H9 (cell line): Measurements from ENCODE around the gene TNC. TPM values are rescaled to one million over a fixed set of nuclear protein-coding genes. Genes with fewer than 3 reads are reported as not detected.

Source experiments
- DNase-seq: peaks from one replicate; pipeline ENCODE4 v3.0.0-alpha.2; 2017
- H2AFZ ChIP-seq: one replicate; pipeline ENCODE4 v1.6.1; 2013; ENCODE audit warnings: mild to moderate bottlenecking, low read length, control low read depth, moderate library complexity
- H2AK5ac ChIP-seq: 2 replicates; pipeline ENCODE4 v1.6.1; 2013; ENCODE audit warnings: low read length, control low read depth, mixed read lengths; ENCODE audit not compliant: insufficient read length
- H2BK120ac ChIP-seq: one replicate; pipeline ENCODE4 v1.6.1; 2013; ENCODE audit warnings: low read depth, mild to moderate bottlenecking, low read length, control low read depth, inconsistent platforms; ENCODE audit not compliant: poor library complexity, severe bottlenecking
- H2BK12ac ChIP-seq: 2 replicates; pipeline ENCODE4 v1.6.1; 2013; ENCODE audit warnings: low read length, control low read depth, mixed read lengths, low read depth; ENCODE audit not compliant: insufficient read length
- H2BK15ac ChIP-seq: 2 replicates; pipeline ENCODE4 v1.6.1; 2013; ENCODE audit warnings: low read depth, low read length, control low read depth
- H2BK20ac ChIP-seq: one replicate; pipeline ENCODE4 v1.6.1; 2013; ENCODE audit warnings: low read depth, mild to moderate bottlenecking, low read length, control low read depth, inconsistent platforms; ENCODE audit not compliant: poor library complexity, severe bottlenecking
- H2BK5ac ChIP-seq: 2 replicates; pipeline ENCODE4 v1.6.1; 2013; ENCODE audit warnings: low read length, control low read depth, mixed read lengths; ENCODE audit not compliant: insufficient read length
- H3K14ac ChIP-seq: 2 replicates; pipeline ENCODE4 v1.6.1; 2013; ENCODE audit warnings: low read length, control low read depth; ENCODE audit not compliant: insufficient read depth
- H3K18ac ChIP-seq: 2 replicates; pipeline ENCODE4 v1.6.1; 2013; ENCODE audit warnings: low read depth, mild to moderate bottlenecking, mixed read lengths, low read length, control low read depth; ENCODE audit not compliant: insufficient read length
- H3K23ac ChIP-seq: 2 replicates; pipeline ENCODE4 v1.6.1; 2013; ENCODE audit warnings: low read length, control low read depth, mixed read lengths, low read depth; ENCODE audit not compliant: insufficient read length
- H3K23me2 ChIP-seq: 2 replicates; pipeline ENCODE4 v1.6.1; 2013; ENCODE audit warnings: low read depth, mild to moderate bottlenecking, mixed read lengths, low read length, control low read depth; ENCODE audit not compliant: insufficient read length, poor library complexity, severe bottlenecking
- H3K27ac ChIP-seq: 2 replicates; pipeline ENCODE4 v1.5.1; 2013; ENCODE audit warnings: low read length, control low read depth, mixed read lengths, low read depth; ENCODE audit not compliant: insufficient read length
- H3K27me3 ChIP-seq: 2 replicates; pipeline ENCODE4 v1.6.1; 2013; ENCODE audit warnings: low read length, control low read depth, inconsistent platforms; ENCODE audit not compliant: insufficient read depth
- H3K4ac ChIP-seq: 2 replicates; pipeline ENCODE4 v1.6.1; 2013; ENCODE audit warnings: low read depth, mild to moderate bottlenecking, control low read depth, inconsistent platforms, low read length, moderate library complexity
- H3K4me1 ChIP-seq: 2 replicates; pipeline ENCODE4 v1.6.1; 2013; ENCODE audit warnings: low read length, control low read depth, inconsistent platforms; ENCODE audit not compliant: insufficient read depth
- H3K4me2 ChIP-seq: 2 replicates; pipeline ENCODE4 v1.6.1; 2013; ENCODE audit warnings: low read length, control low read depth, mixed read lengths; ENCODE audit not compliant: insufficient read length, insufficient read depth
- H3K56ac ChIP-seq: 2 replicates; pipeline ENCODE4 v1.6.1; 2013; ENCODE audit warnings: low read depth, mild to moderate bottlenecking, mixed read lengths, low read length, control low read depth; ENCODE audit not compliant: insufficient read length
- H3K79me1 ChIP-seq: 2 replicates; pipeline ENCODE4 v1.6.1; 2013; ENCODE audit warnings: low read depth, mild to moderate bottlenecking, moderate library complexity, low read length, control low read depth, inconsistent platforms; ENCODE audit not compliant: insufficient read depth, poor library complexity, severe bottlenecking
- H3K79me2 ChIP-seq: 2 replicates; pipeline ENCODE4 v1.6.1; 2013; ENCODE audit warnings: low read length, control low read depth, inconsistent platforms; ENCODE audit not compliant: insufficient read depth
- H3K9ac ChIP-seq: 2 replicates; pipeline ENCODE4 v1.6.1; 2013; ENCODE audit warnings: low read length, control low read depth, mixed read lengths; ENCODE audit not compliant: insufficient read length; ENCODE audit errors: extremely low read depth
- H3K9me3 ChIP-seq: one replicate; pipeline ENCODE4 v1.6.1; 2013; ENCODE audit warnings: low read depth, low read length, inconsistent platforms; ENCODE audit not compliant: control insufficient read depth
- H3T11ph ChIP-seq: one replicate; pipeline ENCODE4 v1.6.1; 2013; ENCODE audit warnings: mild to moderate bottlenecking, low read length, control low read depth, inconsistent platforms
- H4K20me1 ChIP-seq: one replicate; pipeline ENCODE4 v1.6.1; 2013; ENCODE audit not compliant: control insufficient read depth, insufficient read length, insufficient read depth
- H4K5ac ChIP-seq: 2 replicates; pipeline ENCODE4 v1.6.1; 2013; ENCODE audit warnings: low read depth, mild to moderate bottlenecking, mixed read lengths, low read length, control low read depth; ENCODE audit not compliant: insufficient read length
- H4K8ac ChIP-seq: replicated peaks from 2 replicates; pipeline ENCODE4 v1.6.1; 2013; ENCODE audit warnings: low read length, control low read depth, mixed read lengths, low read depth; ENCODE audit not compliant: insufficient read length
- H4K91ac ChIP-seq: 2 replicates; pipeline ENCODE4 v1.6.1; 2013; ENCODE audit warnings: low read depth, mild to moderate bottlenecking, moderate library complexity, mixed read lengths, low read length, control low read depth; ENCODE audit not compliant: insufficient read length
- H3K27ac Mint-ChIP-seq, 3 experiments: 2 replicates in 2 of 3; 3 replicates in 1 of 3; pipeline ENCODE4 v1.8.0; 2020 to 2021; ENCODE audit warnings: mixed read lengths in 3 of 3, mild to moderate bottlenecking in 1 of 3, moderate library complexity in 1 of 3
- H3K27me3 Mint-ChIP-seq: 2 replicates; pipeline ENCODE4 v1.8.0; 2021; ENCODE audit warnings: low read depth, mild to moderate bottlenecking, moderate library complexity, mixed read lengths
- H3K36me3 Mint-ChIP-seq, 3 experiments: 2 replicates in 2 of 3; 3 replicates in 1 of 3; pipeline ENCODE4 v1.8.0; 2020 to 2021; ENCODE audit warnings: low read depth in 3 of 3, mixed read lengths in 3 of 3; ENCODE audit not compliant: insufficient read depth in 1 of 3
- H3K4me1 Mint-ChIP-seq, 2 experiments: 2 replicates each; pipeline ENCODE4 v1.8.0; 2020; ENCODE audit warnings: mixed read lengths in 2 of 2
- H3K4me3 Mint-ChIP-seq, 2 experiments: 2 replicates in 1 of 2; 3 replicates in 1 of 2; pipeline ENCODE4 v1.8.0; 2020 to 2021; ENCODE audit warnings: mild to moderate bottlenecking in 2 of 2, mixed read lengths in 2 of 2, moderate library complexity in 1 of 2
- H3K9me3 Mint-ChIP-seq, 2 experiments: 2 replicates in 1 of 2; 3 replicates in 1 of 2; pipeline ENCODE4 v1.8.0; 2020; ENCODE audit warnings: mild to moderate bottlenecking in 2 of 2, mixed read lengths in 2 of 2, moderate library complexity in 1 of 2
- CTCF ChIP-seq: fragments of 200-600 bp; sonication (generic); conservative IDR thresholded peaks from 3 replicates; pipeline ENCODE4 v1.8.0; 2021; ENCODE audit warnings: antibody characterized with exemption, mild to moderate bottlenecking
- WGBS: extraction: QIAGEN DNeasy Blood & Tissue Kit; methylation state at CpG from one replicate; pipeline ENCODE4 v1.1.7; 2013; ENCODE audit warnings: missing lambda C conversion rate, low lambda C conversion rate, mixed read lengths; ENCODE audit not compliant: insufficient read length; ENCODE audit errors: extremely low coverage; 5-methylcytosine and 5-hydroxymethylcytosine counted together
- total RNA-seq: library from RNA; stranded (reverse); gene quantifications from 2 replicates; pipeline ENCODE4 v1.2.1, GENCODE V29; 2021

TNC gene
- total RNA-seq, 1 experiment from 2014 or later = 0.63 TPM

DNA sequence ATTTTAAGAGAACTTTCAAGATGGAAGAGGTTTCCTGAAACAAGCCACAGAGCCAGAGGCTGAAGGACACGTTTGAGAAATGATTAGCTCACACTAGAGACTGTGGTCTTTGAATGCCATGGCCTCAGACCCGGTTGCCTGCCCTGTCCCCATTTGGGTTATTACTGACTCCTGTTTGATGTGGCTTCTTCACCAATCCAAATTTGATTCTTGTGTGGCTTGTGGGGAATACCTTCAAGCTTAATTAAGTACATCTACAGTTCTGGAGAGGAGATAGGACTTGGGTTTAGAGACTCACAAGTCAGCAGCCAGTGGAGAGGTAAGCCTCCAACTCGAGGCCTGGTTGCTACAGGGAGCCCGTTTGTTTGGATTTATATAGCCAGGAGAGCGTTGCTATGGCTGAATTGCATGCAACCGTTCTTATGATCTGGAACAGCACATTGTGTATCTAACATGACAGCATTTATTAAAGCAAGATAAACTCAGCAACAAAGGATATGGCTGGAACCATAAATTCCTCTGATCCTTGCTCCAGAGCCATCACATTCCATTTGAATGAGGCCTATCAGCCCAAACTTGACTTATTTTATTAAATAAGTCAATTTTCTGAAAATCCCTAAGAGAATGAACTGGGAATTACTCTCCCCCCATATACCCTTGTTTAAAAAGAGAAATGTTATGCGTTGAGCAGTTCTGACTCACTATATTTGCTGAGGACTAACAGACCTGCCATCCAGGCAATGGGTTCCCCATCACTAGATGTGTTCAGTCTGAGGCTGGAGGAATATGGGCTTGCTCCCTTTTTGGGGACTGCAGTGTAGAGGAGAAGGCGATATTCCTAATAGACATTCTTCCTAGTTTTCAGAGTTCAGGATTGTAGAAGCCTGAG, 99.2 kb downstream of the TNC start:
- Histone ChIP-seq H3K9ac (no peak overlapping the region), H3K18ac (no peak overlapping the region), H4K5ac (no peak overlapping the region), H4K20me1 (no peaks in the 10 kb centered on the region), H3K56ac (no peak overlapping the region), H2BK15ac (no peak overlapping the region), H3K79me1 (no peaks in the 10 kb centered on the region), H2AFZ (no peak overlapping the region), H3K4me2 (no peak overlapping the region), H4K91ac (no peak overlapping the region), H3K14ac (no peak overlapping the region), H3K23me2 (no peaks in the 10 kb centered on the region), H3K23ac (no peak overlapping the region), H2BK120ac (no peak overlapping the region), H2AK5ac (no peak overlapping the region), H2BK5ac (no peak overlapping the region), H4K8ac (no peak overlapping the region), H3K4me1 (no peaks in the 10 kb centered on the region), H3K9me3 (no peaks in the 10 kb centered on the region), H2BK12ac (no peak overlapping the region), H3K4ac (no peak overlapping the region), H3K27ac (no peak overlapping the region), H2BK20ac (no peak overlapping the region), H3K27me3 (no peaks in the 10 kb centered on the region), H3T11ph (no peak overlapping the region), H3K79me2 (no peaks in the 10 kb centered on the region)
- H3K9me3 Mint-ChIP-seq = no peaks in the 10 kb centered on the region
- no peak for TF ChIP-seq CTCF
- peaks cover 28% of the 10 kb centered on the region for H3K27me3 Mint-ChIP-seq
- no peak for DNase-seq
- peaks cover 0 to 4% of the 10 kb centered on the region in 2 experiments; a peak in 1 of 4 replicates for H3K4me1 Mint-ChIP-seq
- WGBS = no CpG with 5 or more reads among the region's 8 CpGs
- no peaks in the 10 kb centered on the region for H3K36me3 Mint-ChIP-seq
- no peak overlapping the region for H3K4me3 Mint-ChIP-seq
- H3K27ac Mint-ChIP-seq = no peak overlapping the region
